Chondrocyte (in vitro differentiated cells): Measurements from ENCODE around the gene F2RL2. TPM values are rescaled to one million over a fixed set of nuclear protein-coding genes. Genes with fewer than 3 reads are reported as not detected.

Experiments used
- DNase-seq: peaks from one replicate; pipeline ENCODE4 v3.0.0; 2021; ENCODE audit warnings: mixed read lengths, low spot score
- H3K27ac Mint-ChIP-seq: one replicate; pipeline ENCODE4 v1.8.0; 2021; ENCODE audit warnings: mild to moderate bottlenecking, moderate library complexity, mixed read lengths; ENCODE audit not compliant: unreplicated experiment
- H3K27me3 Mint-ChIP-seq: 2 replicates; pipeline ENCODE4 v1.8.0; 2021; ENCODE audit warnings: low read depth, mixed read lengths
- H3K36me3 Mint-ChIP-seq: 2 replicates; pipeline ENCODE4 v1.8.0; 2021; ENCODE audit warnings: low read depth, mixed read lengths
- H3K4me1 Mint-ChIP-seq: 2 replicates; pipeline ENCODE4 v1.8.0; 2021; ENCODE audit warnings: low read depth, mild to moderate bottlenecking, mixed read lengths
- H3K4me3 Mint-ChIP-seq: one replicate; pipeline ENCODE4 v1.8.0; 2021; ENCODE audit warnings: mild to moderate bottlenecking, moderate library complexity, mixed read lengths; ENCODE audit not compliant: unreplicated experiment
- H3K9me3 Mint-ChIP-seq: 2 replicates; pipeline ENCODE4 v1.8.0; 2021; ENCODE audit warnings: low read depth, mixed read lengths
- CTCF ChIP-seq: fragments of 200-600 bp; sonication (generic); IDR thresholded peaks from 2 replicates; pipeline ENCODE4 v1.5.0; 2021; ENCODE audit warnings: antibody characterized with exemption, mild to moderate bottlenecking, moderate library complexity
- total RNA-seq: library from RNA; stranded (reverse); gene quantifications from 3 replicates; pipeline ENCODE4 v1.2.1, GENCODE V29; 2021

The F2RL2 gene
- total RNA-seq, 1 donor from 2014 or later = 8.4 TPM

DNA sequence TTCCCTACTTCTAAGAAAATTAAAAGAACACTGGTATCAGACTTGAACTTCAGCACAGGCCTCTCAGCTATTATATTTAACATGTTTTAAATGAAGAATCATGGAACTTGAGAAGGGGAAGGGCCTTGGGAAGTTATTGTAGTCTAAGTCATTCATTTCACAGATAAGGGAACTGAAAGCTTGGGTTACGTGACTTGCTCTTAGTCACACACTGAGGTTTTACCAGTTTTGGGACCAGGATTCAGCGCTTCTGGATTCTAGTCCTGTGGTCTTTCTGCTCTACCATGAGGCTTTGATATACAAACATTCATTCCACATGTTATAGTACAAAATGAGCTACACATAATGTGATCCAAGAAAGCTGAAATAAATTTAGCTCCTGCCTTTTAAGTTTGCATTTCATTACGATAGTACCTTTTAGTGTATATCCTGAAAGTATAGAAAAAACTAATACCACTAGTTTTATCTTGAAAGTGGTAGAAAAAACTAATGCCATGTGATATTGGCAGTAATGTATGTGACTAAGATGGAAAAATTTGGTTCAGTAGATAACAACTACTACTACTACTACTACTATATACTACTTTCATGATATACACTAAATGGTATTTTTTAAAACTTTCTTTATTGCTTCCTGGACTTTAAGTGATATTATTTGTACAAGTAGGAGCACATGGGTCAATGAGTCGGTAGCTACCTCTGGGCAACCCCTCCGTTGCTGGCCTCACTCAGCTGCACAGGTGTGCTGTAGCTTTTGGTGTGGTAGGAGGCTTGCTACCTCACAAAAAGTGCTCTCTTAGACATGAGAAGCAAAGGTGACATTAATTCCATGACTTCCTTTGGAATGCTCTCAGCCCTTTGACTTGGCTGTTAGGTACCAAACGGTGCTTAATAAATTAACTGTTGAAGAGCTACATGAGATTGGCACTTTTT is 40.7 kb downstream of the F2RL2 start:
- H3K36me3 Mint-ChIP-seq = no peaks in the 10 kb centered on the region
- no peaks in the 10 kb centered on the region for H3K9me3 Mint-ChIP-seq
- H3K4me3 Mint-ChIP-seq = no peak overlapping the region
- no peak for TF ChIP-seq CTCF
- DNase-seq = no peak
- H3K4me1 Mint-ChIP-seq = peaks cover 7% of the 10 kb centered on the region
- H3K27ac Mint-ChIP-seq = no peak overlapping the region
- H3K27me3 Mint-ChIP-seq = no peaks in the 10 kb centered on the region

GRCh38 chr5:76580981-76581380 is 42.2 kb downstream of the F2RL2 start:
- no peak overlapping the region for H3K27ac Mint-ChIP-seq
- no peak overlapping the region for H3K4me3 Mint-ChIP-seq
- H3K36me3 Mint-ChIP-seq = no peaks in the 10 kb centered on the region
- TF ChIP-seq CTCF = no peak
- no peaks in the 10 kb centered on the region for H3K9me3 Mint-ChIP-seq
- peaks cover 7% of the 10 kb centered on the region for H3K4me1 Mint-ChIP-seq
- no peak for DNase-seq
- no peaks in the 10 kb centered on the region for H3K27me3 Mint-ChIP-seq

- Mint-ChIP-seq H3K4me1 (peaks cover 7% of the 10 kb centered on the region), H3K9me3 (no peaks in the 10 kb centered on the region), H3K27me3 (no peaks in the 10 kb centered on the region), H3K27ac (no peak overlapping the region), H3K4me3 (no peak overlapping the region), H3K36me3 (no peaks in the 10 kb centered on the region)
- no peak for TF ChIP-seq CTCF
- no peak for DNase-seq
These were observed 43.9 kb downstream of the F2RL2 start for GRCh38 chr5:76579166-76579937.

DNA sequence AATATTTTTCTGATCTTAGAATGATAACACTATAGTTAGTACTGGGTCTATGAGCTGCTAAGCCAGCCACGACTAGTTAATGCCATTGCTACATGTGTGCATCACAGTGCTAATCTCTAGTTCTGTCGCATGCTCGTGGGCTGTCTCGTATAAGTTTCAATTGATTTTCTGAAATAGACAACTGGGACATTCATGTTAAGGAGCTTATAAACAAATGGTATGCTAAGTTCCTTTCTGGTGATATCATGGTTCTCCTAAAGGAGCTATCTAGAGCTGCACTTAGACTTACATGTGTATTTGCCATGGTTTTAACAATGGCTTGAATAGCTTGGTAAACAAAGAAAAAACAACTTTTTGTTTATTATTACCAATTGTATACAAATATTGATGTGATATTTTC is 46.2 kb downstream of the F2RL2 start:
- Mint-ChIP-seq H3K36me3 (no peaks in the 10 kb centered on the region), H3K4me3 (no peak overlapping the region), H3K27me3 (no peaks in the 10 kb centered on the region), H3K9me3 (no peaks in the 10 kb centered on the region), H3K27ac (no peak overlapping the region), H3K4me1 (peaks cover 7% of the 10 kb centered on the region)
- DNase-seq = no peak
- TF ChIP-seq CTCF = no peak

DNA sequence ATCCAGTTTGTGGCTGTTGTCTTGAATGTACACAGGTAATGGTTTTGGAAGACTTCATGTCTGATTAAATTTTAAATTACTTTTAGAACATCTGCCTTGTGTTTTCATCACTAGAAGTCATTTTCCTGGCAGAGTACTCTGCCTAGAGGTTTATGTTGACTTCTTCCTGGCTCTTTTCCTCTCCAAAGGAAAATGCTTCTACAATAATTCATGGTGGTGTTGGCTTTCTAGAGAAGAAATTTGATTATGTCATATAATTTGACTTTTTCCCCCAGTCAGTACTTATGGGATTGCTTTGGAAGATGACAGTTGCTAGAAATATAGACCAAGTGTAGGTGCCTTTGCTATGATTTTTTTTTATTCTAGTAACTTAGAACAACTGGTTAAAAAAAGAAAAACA is 46.8 kb downstream of the F2RL2 start:
- no peak overlapping the region for H3K4me3 Mint-ChIP-seq
- no peak for DNase-seq
- H3K4me1 Mint-ChIP-seq = peaks cover 11% of the 10 kb centered on the region
- no peak overlapping the region for H3K27ac Mint-ChIP-seq
- H3K9me3 Mint-ChIP-seq = no peaks in the 10 kb centered on the region
- no peaks in the 10 kb centered on the region for H3K36me3 Mint-ChIP-seq
- no peaks in the 10 kb centered on the region for H3K27me3 Mint-ChIP-seq
- TF ChIP-seq CTCF = no peak
